ENCODE results near the gene SFRP5.

Gene SFRP5

DNA sequence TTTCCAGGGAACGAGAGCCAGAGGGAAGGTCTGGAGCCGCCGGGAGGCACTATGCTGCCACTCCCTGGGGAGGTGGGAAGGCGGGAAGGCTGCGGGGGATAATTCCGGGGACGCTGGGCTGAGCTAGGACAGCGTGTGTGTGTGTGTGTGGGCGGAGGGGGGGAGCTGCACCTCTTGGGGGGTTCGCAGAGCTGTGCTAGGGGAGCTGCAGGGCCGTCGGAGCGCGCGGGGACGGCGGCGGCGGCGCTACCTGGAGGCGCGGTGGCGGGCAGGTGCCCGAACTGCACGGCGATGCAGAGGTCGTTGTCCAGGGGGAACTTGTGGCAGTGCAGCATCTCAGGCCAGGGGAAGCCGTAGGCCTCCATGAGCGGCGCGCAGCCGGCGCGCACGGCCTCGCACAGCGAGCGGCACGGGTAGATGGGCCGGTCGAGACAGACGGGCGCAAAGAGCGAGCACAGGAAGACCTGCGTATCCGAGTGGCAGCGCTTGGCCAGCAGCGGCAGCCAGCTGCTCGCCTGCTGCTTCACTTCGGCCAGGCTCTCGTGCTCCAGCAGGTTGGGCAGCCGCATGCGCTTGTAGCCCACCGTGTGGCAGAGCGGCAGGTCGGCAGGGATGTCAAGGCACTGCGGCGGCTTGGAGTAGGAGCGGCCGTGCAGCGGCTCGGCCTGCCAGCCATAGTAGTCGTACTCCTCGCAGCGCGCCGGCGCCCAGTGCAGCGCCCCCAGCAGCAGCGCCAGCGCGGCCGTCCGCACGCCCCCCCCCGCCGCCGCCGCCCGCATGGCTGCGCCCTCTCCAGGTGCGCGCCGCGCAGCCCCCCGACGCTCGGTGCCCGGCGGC is 526 bp downstream of the SFRP5 start:
- no peak overlapping the region for H2AK5ac ChIP-seq (ENCODE audit: low read length)
- H2BK120ac ChIP-seq (ENCODE audit: low read depth, low read length): no peak overlapping the region
- no peaks in the 10 kb centered on the region for H3K79me2 ChIP-seq (ENCODE audit: control insufficient read depth, insufficient read depth, low read length)
- H3K56ac ChIP-seq (ENCODE audit: low read length): peak overlapping the region; percentile 74
- H3K4me2 ChIP-seq (ENCODE audit: low read length): peak overlapping the region; percentile 86
- no peak overlapping the region for H3K23ac ChIP-seq (ENCODE audit: low read length)
- H4K8ac ChIP-seq (ENCODE audit: low read depth, low read length): no peak overlapping the region
- peak; percentile 72 for DNase-seq
- no peak overlapping the region for H4K5ac ChIP-seq (ENCODE audit: low read length)
- H3K4me1 ChIP-seq (ENCODE audit: control insufficient read depth, low read depth, low read length): no peaks in the 10 kb centered on the region
- H3K27me3 ChIP-seq (ENCODE audit: insufficient read depth, low read length, poor library complexity): peaks cover 19% of the 10 kb centered on the region
- no peaks in the 10 kb centered on the region for H3K79me1 ChIP-seq (ENCODE audit: low read length)
- H3K4ac ChIP-seq (ENCODE audit: low read depth, low read length): no peak overlapping the region
- no peaks in the 10 kb centered on the region for H3K36me3 ChIP-seq (ENCODE audit: control insufficient read depth, insufficient read depth, low read length)
- H3K18ac ChIP-seq (ENCODE audit: low read length): no peak overlapping the region
- peak overlapping the region; percentile 34 for H3K9ac ChIP-seq (ENCODE audit: low read length)
- H3K4me3 ChIP-seq (ENCODE audit: low read length): peak overlapping the region; percentile 6
- no CpG with 5 or more reads among the region's 90 CpGs for WGBS (ENCODE audit: extremely low coverage, insufficient coverage, low lambda C conversion rate)
- no peak overlapping the region for H3K27ac ChIP-seq (ENCODE audit: low read depth, low read length)
- no peak overlapping the region for H2BK15ac ChIP-seq (replicated peaks; ENCODE audit: low read depth)
- H2BK5ac ChIP-seq (ENCODE audit: low read length): no peak overlapping the region

GRCh38 chr10:97770255-97770654 is 1.5 kb downstream of the SFRP5 start:
- no peak overlapping the region for H3K9ac ChIP-seq (ENCODE audit: low read length)
- no peak overlapping the region for H3K56ac ChIP-seq (ENCODE audit: low read length)
- H2AK5ac ChIP-seq (ENCODE audit: low read length): no peak overlapping the region
- H3K27ac ChIP-seq (ENCODE audit: low read depth, low read length): no peak overlapping the region
- H3K4ac ChIP-seq (ENCODE audit: low read depth, low read length): no peak overlapping the region
- H3K4me2 ChIP-seq (ENCODE audit: low read length): no peak overlapping the region
- H3K27me3 ChIP-seq (ENCODE audit: insufficient read depth, low read length, poor library complexity): peaks cover 19% of the 10 kb centered on the region
- no peaks in the 10 kb centered on the region for H3K79me2 ChIP-seq (ENCODE audit: control insufficient read depth, insufficient read depth, low read length)
- no peaks in the 10 kb centered on the region for H3K79me1 ChIP-seq (ENCODE audit: low read length)
- no peak overlapping the region for H4K5ac ChIP-seq (ENCODE audit: low read length)
- H2BK120ac ChIP-seq (ENCODE audit: low read depth, low read length): no peak overlapping the region
- no peak overlapping the region for H2BK15ac ChIP-seq (replicated peaks; ENCODE audit: low read depth)
- no CpG with 5 or more reads among the region's 5 CpGs for WGBS (ENCODE audit: extremely low coverage, insufficient coverage, low lambda C conversion rate)
- H3K23ac ChIP-seq (ENCODE audit: low read length): no peak overlapping the region
- no peaks in the 10 kb centered on the region for H3K36me3 ChIP-seq (ENCODE audit: control insufficient read depth, insufficient read depth, low read length)
- H3K4me3 ChIP-seq (ENCODE audit: low read length): no peak overlapping the region
- H4K8ac ChIP-seq (ENCODE audit: low read depth, low read length): no peak overlapping the region
- H2BK5ac ChIP-seq (ENCODE audit: low read length): no peak overlapping the region
- H3K18ac ChIP-seq (ENCODE audit: low read length): no peak overlapping the region
- no peaks in the 10 kb centered on the region for H3K4me1 ChIP-seq (ENCODE audit: control insufficient read depth, low read depth, low read length)
- DNase-seq: no peak

DNA sequence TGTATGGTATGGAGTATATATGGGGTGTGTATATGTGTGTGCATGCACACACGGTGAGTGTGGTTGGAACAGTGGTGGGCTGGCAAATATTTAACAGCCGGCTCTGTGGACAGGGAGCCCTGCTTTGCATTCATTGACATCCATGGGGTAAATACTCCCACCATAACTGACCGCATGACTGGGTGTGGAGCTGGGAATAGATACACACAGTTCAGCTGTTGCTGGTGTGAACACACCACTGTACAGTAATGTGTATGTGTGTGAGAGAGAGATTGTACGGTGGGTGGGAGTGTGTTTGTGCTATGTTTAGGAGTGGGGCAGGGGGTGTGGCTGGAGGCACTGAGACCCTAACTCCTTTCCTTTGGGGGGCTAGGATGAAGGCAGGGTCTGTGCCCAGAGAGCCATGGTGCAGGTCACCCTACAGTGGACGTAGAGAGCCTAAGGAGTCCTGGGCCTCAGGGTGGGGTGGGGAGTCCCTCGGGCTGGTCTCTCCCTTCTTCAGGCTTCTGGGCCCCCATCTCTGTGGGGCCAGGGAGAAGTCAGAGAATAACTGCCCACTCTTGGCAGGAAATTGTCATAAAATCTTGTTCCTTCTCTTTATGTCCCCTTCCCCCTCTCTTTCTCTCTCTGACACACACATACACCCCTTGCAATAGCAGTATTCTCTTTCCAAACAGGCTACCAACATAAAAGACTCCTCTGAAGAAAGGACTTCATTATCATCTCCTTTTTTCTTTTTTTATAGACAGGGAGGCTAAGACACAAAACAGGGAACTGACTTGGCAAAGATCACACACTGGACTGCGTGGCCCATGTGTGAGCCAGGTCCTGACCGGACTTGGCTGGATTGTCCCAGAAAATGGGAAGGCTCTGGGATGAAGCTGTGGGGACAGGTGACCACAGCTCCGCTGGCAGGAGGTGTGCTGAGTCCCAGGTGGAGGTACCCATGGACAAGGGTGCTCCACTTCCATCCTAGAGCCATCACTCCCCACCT is 3.2 kb downstream of the SFRP5 start:
- DNase-seq: no peak
- no CpG with 5 or more reads among the region's 9 CpGs for WGBS (ENCODE audit: extremely low coverage, insufficient coverage, low lambda C conversion rate)
- H3K27me3 ChIP-seq (ENCODE audit: insufficient read depth, low read length, poor library complexity): peaks cover 19% of the 10 kb centered on the region

DNA sequence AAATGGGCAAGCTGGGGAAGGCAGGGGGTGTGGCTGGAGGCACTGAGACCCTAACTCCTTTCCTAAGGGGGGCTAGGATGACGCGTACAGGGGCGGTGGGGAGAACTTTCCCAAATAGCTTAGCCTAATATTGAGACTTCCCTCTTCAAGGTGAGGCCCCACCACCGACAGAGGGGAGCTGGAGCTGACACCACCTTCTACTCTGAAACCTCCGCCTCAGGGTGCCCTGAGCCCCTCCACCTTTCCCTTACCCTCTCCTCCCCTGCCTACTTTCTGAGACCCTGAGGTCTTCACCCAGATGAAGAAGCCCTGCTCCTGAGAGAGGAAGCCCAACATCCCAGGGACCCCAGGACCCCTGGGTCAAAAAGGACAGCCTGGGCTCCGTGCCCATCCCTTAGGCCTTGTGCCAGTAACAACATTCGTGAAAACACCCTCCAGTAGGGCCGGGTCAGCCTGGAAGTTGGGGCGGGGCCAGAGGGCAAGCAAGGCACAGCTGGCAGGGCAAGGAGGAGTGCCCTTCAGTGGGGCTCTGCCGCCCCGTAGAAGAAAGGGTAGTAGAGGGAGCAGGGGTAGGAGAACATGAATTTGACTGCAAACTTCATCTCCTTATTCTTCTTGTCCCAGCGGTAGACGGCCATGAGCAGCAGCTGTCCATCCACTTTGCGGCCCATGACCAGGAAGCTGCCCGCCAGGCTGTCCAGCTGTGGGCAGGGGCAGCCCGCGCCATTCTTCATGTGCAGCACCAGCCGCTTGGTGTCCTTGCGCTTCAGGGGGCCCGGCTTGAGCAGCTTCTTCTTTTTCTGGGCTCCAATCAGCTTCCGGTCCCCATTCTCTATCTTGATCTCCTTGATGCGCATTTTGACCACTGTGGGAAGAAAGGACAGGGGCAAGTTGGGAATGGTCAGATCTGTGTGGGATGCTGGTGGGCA is 4.5 kb downstream of the SFRP5 start:
- Histone ChIP-seq H4K5ac (ENCODE audit: low read length) (no peak overlapping the region), H2BK15ac (replicated peaks; ENCODE audit: low read depth) (no peak overlapping the region), H3K4ac (ENCODE audit: low read depth, low read length) (no peak overlapping the region), H3K36me3 (ENCODE audit: control insufficient read depth, insufficient read depth, low read length) (no peaks in the 10 kb centered on the region), H3K79me1 (ENCODE audit: low read length) (no peaks in the 10 kb centered on the region), H2BK5ac (ENCODE audit: low read length) (no peak overlapping the region), H4K8ac (ENCODE audit: low read depth, low read length) (no peak overlapping the region), H3K4me3 (ENCODE audit: low read length) (no peak overlapping the region), H3K4me2 (ENCODE audit: low read length) (no peak overlapping the region), H2AK5ac (ENCODE audit: low read length) (no peak overlapping the region), H3K23ac (ENCODE audit: low read length) (no peak overlapping the region), H3K18ac (ENCODE audit: low read length) (no peak overlapping the region), H3K4me1 (ENCODE audit: control insufficient read depth, low read depth, low read length) (no peaks in the 10 kb centered on the region), H3K9ac (ENCODE audit: low read length) (no peak overlapping the region), H2BK120ac (ENCODE audit: low read depth, low read length) (no peak overlapping the region), H3K56ac (ENCODE audit: low read length) (no peak overlapping the region), H3K27ac (ENCODE audit: low read depth, low read length) (no peak overlapping the region), H3K79me2 (ENCODE audit: control insufficient read depth, insufficient read depth, low read length) (no peaks in the 10 kb centered on the region), H3K27me3 (ENCODE audit: insufficient read depth, low read length, poor library complexity) (peaks cover 16% of the 10 kb centered on the region)
- no peak for DNase-seq
- no CpG with 5 or more reads among the region's 22 CpGs for WGBS (ENCODE audit: extremely low coverage, insufficient coverage, low lambda C conversion rate)

More for the DNA sequence above, 3.2 kb downstream of the SFRP5 start:
- no peak overlapping the region for H2BK120ac ChIP-seq (ENCODE audit: low read depth, low read length)
- H3K36me3 ChIP-seq (ENCODE audit: control insufficient read depth, insufficient read depth, low read length): no peaks in the 10 kb centered on the region
- no peak overlapping the region for H2BK5ac ChIP-seq (ENCODE audit: low read length)
- no peak overlapping the region for H2AK5ac ChIP-seq (ENCODE audit: low read length)
- no peak overlapping the region for H2BK15ac ChIP-seq (replicated peaks; ENCODE audit: low read depth)
- H3K9ac ChIP-seq (ENCODE audit: low read length): no peak overlapping the region
- H3K18ac ChIP-seq (ENCODE audit: low read length): no peak overlapping the region
- H4K5ac ChIP-seq (ENCODE audit: low read length): no peak overlapping the region
- H3K27ac ChIP-seq (ENCODE audit: low read depth, low read length): no peak overlapping the region
- no peak overlapping the region for H3K23ac ChIP-seq (ENCODE audit: low read length)
- H3K4me1 ChIP-seq (ENCODE audit: control insufficient read depth, low read depth, low read length): no peaks in the 10 kb centered on the region
- H3K4me2 ChIP-seq (ENCODE audit: low read length): no peak overlapping the region
- H3K56ac ChIP-seq (ENCODE audit: low read length): no peak overlapping the region
- no peaks in the 10 kb centered on the region for H3K79me2 ChIP-seq (ENCODE audit: control insufficient read depth, insufficient read depth, low read length)
- H4K8ac ChIP-seq (ENCODE audit: low read depth, low read length): no peak overlapping the region
- H3K79me1 ChIP-seq (ENCODE audit: low read length): no peaks in the 10 kb centered on the region
- H3K4ac ChIP-seq (ENCODE audit: low read depth, low read length): no peak overlapping the region
- H3K4me3 ChIP-seq (ENCODE audit: low read length): no peak overlapping the region

- Histone ChIP-seq H3K9ac (ENCODE audit: low read length) (no peak overlapping the region), H2BK120ac (ENCODE audit: low read depth, low read length) (no peak overlapping the region), H3K79me2 (ENCODE audit: control insufficient read depth, insufficient read depth, low read length) (no peaks in the 10 kb centered on the region), H3K27ac (ENCODE audit: low read depth, low read length) (no peak overlapping the region), H4K8ac (ENCODE audit: low read depth, low read length) (no peak overlapping the region), H3K79me1 (ENCODE audit: low read length) (no peaks in the 10 kb centered on the region), H3K18ac (ENCODE audit: low read length) (no peak overlapping the region), H3K4me3 (ENCODE audit: low read length) (no peak overlapping the region), H2BK5ac (ENCODE audit: low read length) (no peak overlapping the region), H2BK15ac (replicated peaks; ENCODE audit: low read depth) (no peak overlapping the region), H3K56ac (ENCODE audit: low read length) (no peak overlapping the region), H3K4ac (ENCODE audit: low read depth, low read length) (no peak overlapping the region), H3K23ac (ENCODE audit: low read length) (no peak overlapping the region), H4K5ac (ENCODE audit: low read length) (no peak overlapping the region), H3K4me1 (ENCODE audit: control insufficient read depth, low read depth, low read length) (no peaks in the 10 kb centered on the region), H3K27me3 (ENCODE audit: insufficient read depth, low read length, poor library complexity) (peaks cover 14% of the 10 kb centered on the region), H3K36me3 (ENCODE audit: control insufficient read depth, insufficient read depth, low read length) (no peaks in the 10 kb centered on the region), H2AK5ac (ENCODE audit: low read length) (no peak overlapping the region), H3K4me2 (ENCODE audit: low read length) (no peak overlapping the region)
- no CpG with 5 or more reads among the region's 13 CpGs for whole genome bisulfite sequencing (ENCODE audit: extremely low coverage, insufficient coverage, low lambda C conversion rate)
- DNase-seq: no peak
Measured at GRCh38 chr10:97766106-97766810, 5.5 kb downstream of the SFRP5 start.
